HG02588 (cell line): Measurements from ENCODE around the gene EML6.

Experiments
- ATAC-seq: cut with Tn5 transposase; IDR thresholded peaks from one replicate; pipeline ENCODE4 v1.9.1; 2021; ENCODE audit warnings: mild to moderate bottlenecking, moderate library complexity; ENCODE audit not compliant: unreplicated experiment

Gene EML6

GRCh38 chr2:54789878-54790277, 66.4 kb downstream of the EML6 start:
- ATAC-seq: no peak

- ATAC-seq: no peak
Observed at GRCh38 chr2:54791831-54792230, 68.4 kb downstream of the EML6 start.

GRCh38 chr2:54797307-54797706, 73.8 kb downstream of the EML6 start:
- ATAC-seq: no peak

GRCh38 chr2:54801352-54801751, 77.9 kb downstream of the EML6 start:
- ATAC-seq: no peak

GRCh38 chr2:54803783-54804751, 80.6 kb downstream of the EML6 start:
- ATAC-seq: no peak

GRCh38 chr2:54805255-54805654, 81.8 kb downstream of the EML6 start:
- no peak for ATAC-seq

- ATAC-seq: no peak
Observed at GRCh38 chr2:54806975-54807374, 83.5 kb downstream of the EML6 start.

- no peak for ATAC-seq
Observed at GRCh38 chr2:54808661-54809060, 85.2 kb downstream of the EML6 start.

GRCh38 chr2:54809819-54810218, 86.4 kb downstream of the EML6 start:
- no peak for ATAC-seq

GRCh38 chr2:54810246-54810645, 86.8 kb downstream of the EML6 start:
- ATAC-seq: no peak

- no peak for ATAC-seq
Observed at GRCh38 chr2:54813584-54813983, 90.1 kb downstream of the EML6 start.

GRCh38 chr2:54814389-54815147, 91.1 kb downstream of the EML6 start:
- ATAC-seq: no peak

GRCh38 chr2:54815148-54815539, 91.7 kb downstream of the EML6 start:
- no peak for ATAC-seq

- ATAC-seq: no peak
Observed at GRCh38 chr2:54818226-54818625, 94.8 kb downstream of the EML6 start.

- no peak for ATAC-seq
Observed at GRCh38 chr2:54820558-54820957, 97.1 kb downstream of the EML6 start.

- ATAC-seq: no peak
Observed at GRCh38 chr2:54824567-54824966, 101.1 kb downstream of the EML6 start.

GRCh38 chr2:54830546-54830945, 107.1 kb downstream of the EML6 start:
- no peak for ATAC-seq

- no peak for ATAC-seq
Observed at GRCh38 chr2:54831480-54831879, 108.0 kb downstream of the EML6 start.

GRCh38 chr2:54834721-54835120, 111.3 kb downstream of the EML6 start:
- ATAC-seq: no peak

GRCh38 chr2:54836477-54836876, 113.0 kb downstream of the EML6 start:
- no peak for ATAC-seq

- ATAC-seq: peak; percentile 77
Observed at GRCh38 chr2:54838585-54839035, 115.1 kb downstream of the EML6 start.
